Keratinocyte (primary cell): ENCODE results near the gene GRK4.

ENCODE experiments used
- EZH2 ChIP-seq: IDR thresholded peaks from one replicate; pipeline ENCODE4 v1.6.1; 2012; ENCODE audit warnings: inconsistent platforms, mild to moderate bottlenecking, low read length, moderate library complexity
- TF ChIP-seq, protein P1 (sequence below), 3 experiments: IDR thresholded peaks in 1 of 3; conservative IDR thresholded peaks in 1 of 3; optimal IDR thresholded peaks in 1 of 3; 2 replicates in 2 of 3; 3 replicates in 1 of 3; pipeline versions ENCODE3 to v1.5.1; 2011; ENCODE audit warnings: low read length in 3 of 3, mild to moderate bottlenecking in 3 of 3, moderate library complexity in 2 of 3, control low read depth in 1 of 3, inconsistent platforms in 1 of 3; ENCODE audit not compliant: insufficient read depth in 2 of 3; ENCODE audit errors: extremely low read depth in 1 of 3

DNA sequence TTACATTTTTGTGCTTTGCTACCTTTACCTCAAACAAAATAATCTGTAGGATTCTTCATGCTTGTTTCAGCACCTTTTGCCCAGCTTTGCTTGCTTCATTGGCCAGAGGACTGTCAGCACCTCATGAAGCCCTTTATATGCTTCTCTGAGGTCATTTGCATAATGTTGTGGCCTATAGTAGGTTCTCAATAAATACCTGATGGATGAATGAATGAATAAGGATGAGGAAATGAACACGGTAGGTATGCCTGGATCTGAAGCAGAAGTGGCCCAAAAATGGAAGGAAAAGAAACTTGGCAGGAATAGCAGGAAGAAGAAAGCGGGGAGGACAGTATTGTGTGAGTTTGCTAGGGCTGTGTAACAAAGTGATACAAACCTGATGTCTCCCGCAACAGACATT lies 7.9 kb downstream of the GRK4 start:
- TF ChIP-seq EZH2 = no peak
- TF ChIP-seq, protein P1, sequence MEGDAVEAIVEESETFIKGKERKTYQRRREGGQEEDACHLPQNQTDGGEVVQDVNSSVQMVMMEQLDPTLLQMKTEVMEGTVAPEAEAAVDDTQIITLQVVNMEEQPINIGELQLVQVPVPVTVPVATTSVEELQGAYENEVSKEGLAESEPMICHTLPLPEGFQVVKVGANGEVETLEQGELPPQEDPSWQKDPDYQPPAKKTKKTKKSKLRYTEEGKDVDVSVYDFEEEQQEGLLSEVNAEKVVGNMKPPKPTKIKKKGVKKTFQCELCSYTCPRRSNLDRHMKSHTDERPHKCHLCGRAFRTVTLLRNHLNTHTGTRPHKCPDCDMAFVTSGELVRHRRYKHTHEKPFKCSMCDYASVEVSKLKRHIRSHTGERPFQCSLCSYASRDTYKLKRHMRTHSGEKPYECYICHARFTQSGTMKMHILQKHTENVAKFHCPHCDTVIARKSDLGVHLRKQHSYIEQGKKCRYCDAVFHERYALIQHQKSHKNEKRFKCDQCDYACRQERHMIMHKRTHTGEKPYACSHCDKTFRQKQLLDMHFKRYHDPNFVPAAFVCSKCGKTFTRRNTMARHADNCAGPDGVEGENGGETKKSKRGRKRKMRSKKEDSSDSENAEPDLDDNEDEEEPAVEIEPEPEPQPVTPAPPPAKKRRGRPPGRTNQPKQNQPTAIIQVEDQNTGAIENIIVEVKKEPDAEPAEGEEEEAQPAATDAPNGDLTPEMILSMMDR (optimal IDR thresholded peaks at IDR 0.05 in 1 of 3, IDR thresholded peaks at IDR 0.05 in 1 of 3, conservative IDR thresholded peaks at IDR 0.05 in 1 of 3; ENCODE audit: extremely low read depth in 1 of 3, insufficient read depth in 2 of 3, low read length in 3 of 3) = no peak
